Stimulated activated CD4-positive, alpha-beta T cell treated with anti-CD3 and anti-CD28 coated beads, TNF-alpha, amount 100 ng/mL, for 1 hour (primary cell): Measurements from ENCODE around the gene FBXW11.

Experiments used
- DNase-seq, 3 donors: peaks; one replicate each; pipeline ENCODE4 v3.0.0-alpha.2; 2020; ENCODE audit warnings: low read depth in 3 of 3, low spot score in 1 of 3

FBXW11 gene

DNA sequence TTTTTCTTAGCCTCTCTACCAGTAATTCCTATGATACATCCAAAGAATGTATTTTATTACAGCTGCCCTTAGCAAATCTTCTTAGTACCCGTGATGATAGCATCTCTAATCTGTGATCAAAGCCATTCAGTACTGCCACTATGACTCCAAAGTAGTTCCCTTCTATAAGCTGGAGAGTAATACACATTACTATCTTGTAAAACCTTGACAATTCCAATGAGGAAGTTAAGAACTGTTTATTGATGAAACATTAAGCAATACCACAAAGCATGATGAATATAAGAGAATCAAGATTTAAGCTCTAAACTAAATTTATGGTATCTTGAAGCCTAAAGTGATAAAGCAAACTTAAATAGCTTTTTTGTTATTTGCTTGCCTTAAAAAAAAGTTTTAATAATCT, 134.7 kb downstream of the FBXW11 start:
- DNase-seq = no peak

DNA sequence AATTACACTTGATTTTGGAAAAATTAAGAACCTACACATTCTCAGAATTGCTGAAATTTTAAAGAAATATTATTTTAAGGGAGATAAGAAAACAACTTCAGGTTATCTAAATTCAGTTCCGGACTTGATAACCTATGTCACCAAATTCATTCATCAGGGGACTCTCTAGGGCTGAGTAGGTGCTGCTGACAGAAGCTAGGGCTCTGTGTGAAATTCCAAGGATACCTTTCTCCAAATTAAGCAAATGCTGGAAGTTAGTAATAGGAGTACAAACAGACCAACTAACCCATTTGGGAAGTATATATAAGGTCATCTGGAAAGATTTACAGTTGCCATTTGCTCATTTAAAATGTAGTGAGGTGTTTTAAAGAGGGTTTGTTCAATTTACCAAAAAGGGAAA, 136.5 kb downstream of the FBXW11 start:
- DNase-seq = no peak

DNA sequence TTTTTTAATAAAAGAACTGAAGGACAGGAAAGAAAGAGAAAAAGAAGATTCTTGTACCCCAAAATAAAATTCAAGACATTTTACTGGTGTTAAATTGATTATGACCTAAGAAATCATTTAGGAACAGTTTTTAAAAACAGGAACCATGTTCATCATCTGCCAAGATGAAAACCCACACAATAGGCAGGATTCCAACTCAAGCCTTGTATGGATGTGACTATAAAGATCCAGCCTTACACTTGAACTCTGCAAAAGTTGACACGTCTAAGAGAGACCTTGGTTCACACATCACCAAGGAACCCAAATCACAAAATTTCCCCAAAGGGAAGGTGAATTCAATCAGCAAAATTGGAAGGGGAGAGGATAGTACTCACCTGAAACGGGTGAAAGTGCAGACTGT, 138.2 kb downstream of the FBXW11 start:
- DNase-seq = no peak

DNA sequence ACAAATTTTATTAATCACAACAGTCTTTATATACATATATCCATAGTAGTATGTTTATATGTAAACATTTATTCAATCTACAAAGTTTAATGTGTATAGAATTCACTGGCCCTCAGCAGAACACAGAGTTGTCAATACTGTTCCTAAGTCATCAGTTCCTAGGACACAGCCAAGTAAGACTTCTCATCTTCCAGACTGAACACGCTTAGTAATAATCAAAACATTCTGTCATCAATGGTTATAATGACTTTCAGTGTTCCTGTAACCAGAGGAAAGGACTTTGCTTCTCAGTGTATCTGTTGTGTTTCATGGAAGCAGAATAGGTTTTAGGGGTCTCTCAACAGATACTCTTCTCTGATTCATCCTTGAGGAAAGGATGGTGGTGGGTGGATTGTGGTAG, 138.7 kb downstream of the FBXW11 start:
- no peak for DNase-seq

DNA sequence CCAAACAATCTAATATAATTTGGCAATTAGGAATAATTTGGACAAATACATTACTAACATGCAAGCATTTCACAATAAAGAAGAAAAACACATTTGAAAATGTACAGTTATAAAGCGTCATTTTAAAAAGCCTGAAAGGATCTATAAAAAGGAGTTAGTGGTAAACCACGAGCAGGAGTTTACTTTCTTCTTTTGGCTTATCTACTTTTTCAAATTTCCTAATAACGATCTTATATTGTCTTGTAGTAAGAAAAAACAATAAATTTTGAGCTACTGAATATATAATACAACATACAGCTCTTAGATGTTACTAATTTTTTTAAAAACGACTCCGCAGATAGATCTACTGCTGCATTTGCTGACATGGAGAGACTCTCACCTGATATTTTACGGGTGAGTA, 141.0 kb downstream of the FBXW11 start:
- DNase-seq = no peak

DNA sequence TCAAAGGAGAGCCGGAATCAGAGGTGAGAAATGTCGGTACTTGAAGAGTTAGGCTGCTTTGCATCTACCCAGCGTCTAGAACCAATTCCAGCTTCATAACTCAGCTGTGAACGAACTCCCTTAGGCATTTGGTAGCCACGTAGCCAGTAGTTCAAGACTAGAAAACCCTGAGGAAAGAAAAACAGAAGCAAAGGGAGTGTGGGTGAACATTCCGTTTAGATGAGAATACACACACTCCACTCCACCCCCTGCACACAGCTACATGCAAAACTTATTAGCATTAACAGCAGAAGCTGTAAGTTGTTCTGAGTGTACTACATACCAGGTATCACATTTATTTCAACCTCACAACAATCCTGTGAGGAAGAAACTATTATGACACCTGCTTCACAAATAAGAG, 142.5 kb downstream of the FBXW11 start:
- DNase-seq = no peak

DNA sequence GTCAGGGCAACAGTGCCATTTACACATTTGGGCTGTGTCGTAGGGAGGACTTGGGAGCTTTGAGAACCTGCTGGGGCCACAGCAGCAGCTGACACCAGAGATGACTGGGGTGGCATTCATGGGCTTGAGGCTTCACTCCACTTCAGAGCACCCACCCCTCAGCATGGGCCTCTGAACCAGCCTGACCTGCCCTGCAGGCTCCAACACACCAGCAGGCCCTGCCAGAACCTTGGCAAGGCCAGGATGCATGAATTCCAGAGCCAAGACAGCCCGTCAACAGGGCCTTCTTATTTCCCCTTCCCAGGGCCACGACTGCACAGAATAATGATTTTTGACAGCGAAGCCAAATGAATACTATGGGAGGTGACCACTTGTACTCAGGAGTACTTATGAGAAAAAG, 143.8 kb downstream of the FBXW11 start:
- no peak for DNase-seq

DNA sequence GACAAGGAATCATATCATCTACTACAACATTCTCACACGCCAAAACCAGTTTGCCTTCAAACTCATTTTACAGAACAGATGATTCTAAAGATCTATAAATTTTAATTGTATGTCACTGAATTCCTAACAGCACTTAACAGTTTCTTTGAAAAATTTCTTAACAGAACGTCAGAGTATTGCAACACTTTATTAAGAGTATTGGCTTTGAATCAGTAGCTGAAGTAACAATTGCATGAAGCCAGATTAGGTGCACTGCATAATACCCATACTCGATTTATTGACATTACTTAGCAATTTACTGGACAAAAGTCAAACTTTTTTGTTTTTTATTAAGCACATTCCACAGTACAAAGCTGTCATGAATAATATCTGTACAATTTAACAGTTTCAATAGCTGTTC, 145.1 kb downstream of the FBXW11 start:
- no peak for DNase-seq

DNA sequence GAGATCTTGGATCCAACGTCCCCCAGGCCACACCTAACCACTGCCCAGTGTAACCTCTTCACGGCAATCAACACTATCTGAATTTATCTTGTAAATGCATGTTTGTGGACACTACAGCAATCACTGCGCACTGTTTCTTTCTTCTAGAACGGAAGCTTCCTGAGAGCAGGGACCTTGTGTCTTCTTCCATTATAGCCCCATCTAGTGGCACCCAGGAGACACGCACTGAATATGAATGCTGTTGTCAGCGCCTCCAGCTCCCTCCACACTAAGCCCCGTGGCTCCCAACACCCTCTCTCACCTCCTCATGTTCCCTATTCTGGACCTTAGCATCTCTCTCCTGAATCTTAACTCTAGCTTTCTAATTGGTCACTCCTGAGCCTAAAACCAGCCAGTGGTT, 148.1 kb downstream of the FBXW11 start:
- no peak for DNase-seq

DNA sequence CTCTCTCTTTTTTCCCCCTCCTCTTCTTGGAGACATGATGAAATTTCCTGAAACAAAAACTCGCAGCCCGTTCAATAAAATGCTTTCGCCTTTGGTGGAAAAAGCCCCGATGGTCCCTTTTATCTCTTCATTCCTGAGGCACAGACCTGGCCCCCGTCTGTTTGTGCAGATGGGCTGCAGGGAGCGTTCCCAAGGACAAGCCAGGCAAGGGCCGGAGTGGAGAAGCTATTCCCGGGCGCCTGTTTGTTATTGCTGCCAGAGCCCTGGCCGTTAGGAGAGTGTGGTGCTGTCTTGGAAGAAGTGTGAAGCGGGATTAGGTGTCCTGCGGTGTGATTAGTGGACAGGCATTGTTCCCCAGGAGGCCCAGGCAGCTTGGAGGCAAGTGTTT, 149.0 kb downstream of the FBXW11 start:
- DNase-seq = no peak

DNA sequence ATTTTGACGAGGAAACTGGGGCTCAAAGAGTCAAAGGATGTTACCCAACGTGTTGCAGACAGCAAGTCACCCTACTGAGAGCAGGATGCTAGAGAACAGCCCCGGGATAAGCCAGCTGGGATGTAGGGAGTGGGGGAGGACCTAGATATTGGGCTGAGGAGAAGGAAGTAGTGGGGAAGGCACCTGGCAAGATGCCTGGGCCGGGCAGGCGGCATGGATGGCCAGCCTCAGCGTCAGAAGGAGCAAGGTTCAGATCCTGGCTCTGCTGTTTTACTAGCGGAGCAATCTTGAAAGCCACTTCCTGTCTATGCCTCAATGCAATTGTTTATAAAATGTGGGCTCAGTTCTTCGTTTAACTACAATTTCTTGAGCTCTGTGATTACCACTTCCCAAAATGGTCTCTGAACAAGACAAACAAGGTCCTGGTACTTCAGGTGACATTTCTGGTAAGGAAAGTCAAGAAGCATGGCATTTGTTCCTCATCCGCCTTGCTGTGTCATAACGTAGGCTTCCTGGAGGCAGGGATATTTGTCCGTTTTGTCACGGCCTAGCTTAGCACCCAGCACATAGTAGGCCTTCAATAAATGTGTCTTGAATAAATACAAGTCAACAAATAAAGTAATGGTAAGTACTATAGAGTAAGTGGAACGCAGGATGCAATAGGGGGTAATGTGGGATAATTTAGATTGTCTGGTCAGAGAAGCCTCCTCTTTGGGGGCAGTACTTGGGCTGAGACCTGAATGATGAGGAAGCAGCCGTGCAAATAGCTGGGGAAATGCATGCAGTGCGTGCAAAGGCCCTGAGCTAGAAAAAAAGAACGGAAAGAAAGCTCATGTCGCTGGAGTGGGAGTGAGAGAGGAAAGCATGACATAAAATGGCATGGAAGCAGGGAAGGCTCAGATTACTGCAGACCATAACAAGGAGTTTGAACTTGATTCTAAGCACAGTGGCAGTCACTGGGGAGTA, 150.4 kb downstream of the FBXW11 start:
- DNase-seq = no peak

DNA sequence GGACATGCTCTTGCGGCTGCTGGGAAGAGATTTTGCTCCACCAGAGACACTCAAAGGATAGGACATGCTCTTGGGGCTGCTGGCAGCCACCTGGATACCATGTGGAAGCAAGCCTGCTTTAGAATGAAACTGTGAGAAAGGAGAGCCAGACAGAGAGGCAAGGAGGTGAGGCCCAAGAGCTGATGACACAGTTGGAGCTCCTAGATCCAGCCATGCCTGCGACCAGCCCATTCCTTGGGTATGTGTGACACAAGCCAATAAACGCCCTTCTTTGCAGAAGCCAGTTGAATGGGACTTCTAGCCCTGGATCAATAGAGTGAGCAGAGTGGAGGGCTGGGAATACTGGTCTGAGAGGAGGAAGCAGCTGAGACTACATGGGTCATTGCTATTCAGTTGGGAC, 151.2 kb downstream of the FBXW11 start:
- DNase-seq = no peak

DNA sequence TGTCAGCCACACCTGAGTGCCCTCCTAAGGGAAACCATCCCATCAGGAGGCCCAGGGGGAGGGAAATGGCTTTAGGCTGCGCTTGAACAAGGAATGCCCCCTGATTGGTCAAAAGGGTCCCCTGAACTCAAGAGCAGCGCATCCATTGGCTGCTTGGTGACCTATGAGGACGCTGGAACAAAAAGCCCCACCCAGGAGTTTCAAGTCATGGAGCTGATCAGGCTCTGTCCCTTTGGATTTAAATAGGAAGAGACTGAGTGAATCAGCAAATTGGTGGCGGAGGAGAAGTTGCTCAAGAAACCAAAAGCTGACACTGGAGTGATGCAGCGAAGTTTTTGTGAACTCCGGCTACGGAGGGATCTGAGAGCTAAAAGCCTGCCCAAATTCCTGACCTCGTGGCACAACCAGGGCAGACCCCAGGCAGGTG, 154.2 kb downstream of the FBXW11 start:
- DNase-seq = no peak

DNA sequence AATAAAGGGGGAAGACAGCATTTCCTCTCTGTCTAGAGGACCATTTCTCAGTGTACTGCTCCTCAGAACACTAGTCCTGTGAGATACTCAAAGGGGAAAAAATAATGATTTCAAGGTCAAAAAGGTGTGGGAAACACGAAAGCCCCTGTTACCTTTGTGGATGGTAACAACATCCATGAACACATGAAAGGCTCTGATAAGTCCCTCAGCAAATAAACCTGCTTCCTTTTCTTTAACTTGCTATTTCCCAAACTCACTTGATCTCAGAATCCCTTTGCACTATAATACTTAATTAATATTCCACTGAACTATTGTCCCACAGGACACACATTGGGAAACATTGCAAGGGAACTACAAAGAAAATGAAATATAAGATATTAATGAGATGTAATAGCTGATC, 155.2 kb downstream of the FBXW11 start:
- DNase-seq = no peak

DNA sequence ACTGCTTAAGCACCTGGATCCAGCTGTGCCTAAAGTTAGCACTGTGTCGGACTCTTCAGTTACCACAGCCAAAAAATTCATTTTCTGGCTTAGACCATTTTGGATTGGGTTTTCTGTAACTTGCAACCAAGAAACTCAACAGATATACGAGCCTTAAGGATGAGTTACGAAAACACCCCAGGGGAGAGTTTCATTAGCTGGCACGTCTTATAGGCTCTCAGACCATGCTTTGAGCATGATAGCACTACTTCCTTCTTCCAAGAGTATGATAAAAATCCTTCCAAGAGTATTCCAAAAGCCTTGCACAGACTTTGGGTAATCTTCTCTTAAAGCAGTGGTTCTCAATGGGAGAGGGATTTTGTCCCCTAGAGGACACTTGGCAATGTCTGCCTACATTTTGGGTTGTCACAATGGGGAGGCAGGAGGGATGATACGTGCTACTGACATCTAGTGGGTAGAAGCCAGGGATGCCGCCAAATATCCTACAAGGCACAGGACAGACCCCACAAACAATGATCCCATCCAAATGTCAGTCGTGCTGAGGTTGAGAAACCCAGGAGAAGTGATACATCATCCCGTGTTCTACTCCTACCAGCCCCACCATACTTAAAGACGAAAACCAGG, 156.0 kb downstream of the FBXW11 start:
- DNase-seq = no peak

DNA sequence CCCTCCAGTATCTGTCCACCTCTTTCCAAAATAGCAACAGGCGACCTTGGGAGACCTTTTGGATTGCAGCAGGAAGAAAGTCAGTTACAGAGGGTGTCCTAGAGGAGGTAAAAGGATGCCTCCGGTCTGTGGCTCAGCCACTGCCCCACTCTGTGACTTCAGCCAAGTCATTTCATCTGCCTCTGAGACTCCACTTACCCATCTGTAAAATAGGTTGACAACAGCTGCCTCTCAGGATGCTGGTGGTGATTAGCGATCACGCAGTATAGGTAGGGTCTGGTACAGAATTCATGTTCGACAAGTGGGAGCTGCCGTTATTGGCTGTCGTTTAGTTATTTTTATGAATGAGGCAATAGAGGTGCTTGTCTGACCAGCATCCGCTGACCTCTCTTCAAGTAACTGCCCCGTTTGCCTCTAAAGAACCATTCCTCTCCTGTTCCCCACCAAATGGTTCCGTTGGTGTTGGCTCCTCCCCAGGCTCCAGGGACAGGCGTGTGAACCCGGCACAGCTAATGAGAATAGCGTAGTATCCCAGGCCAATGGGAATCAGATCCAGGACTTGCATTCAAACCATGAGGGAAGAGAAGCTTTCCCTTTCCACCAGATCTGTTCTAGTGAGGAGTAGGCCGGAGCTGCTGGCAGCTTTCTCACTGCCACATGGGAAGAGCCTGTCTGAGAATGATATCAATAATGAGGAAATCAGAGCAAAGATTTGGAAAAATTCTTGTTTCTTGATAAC, 156.7 kb downstream of the FBXW11 start:
- DNase-seq = no peak

DNA sequence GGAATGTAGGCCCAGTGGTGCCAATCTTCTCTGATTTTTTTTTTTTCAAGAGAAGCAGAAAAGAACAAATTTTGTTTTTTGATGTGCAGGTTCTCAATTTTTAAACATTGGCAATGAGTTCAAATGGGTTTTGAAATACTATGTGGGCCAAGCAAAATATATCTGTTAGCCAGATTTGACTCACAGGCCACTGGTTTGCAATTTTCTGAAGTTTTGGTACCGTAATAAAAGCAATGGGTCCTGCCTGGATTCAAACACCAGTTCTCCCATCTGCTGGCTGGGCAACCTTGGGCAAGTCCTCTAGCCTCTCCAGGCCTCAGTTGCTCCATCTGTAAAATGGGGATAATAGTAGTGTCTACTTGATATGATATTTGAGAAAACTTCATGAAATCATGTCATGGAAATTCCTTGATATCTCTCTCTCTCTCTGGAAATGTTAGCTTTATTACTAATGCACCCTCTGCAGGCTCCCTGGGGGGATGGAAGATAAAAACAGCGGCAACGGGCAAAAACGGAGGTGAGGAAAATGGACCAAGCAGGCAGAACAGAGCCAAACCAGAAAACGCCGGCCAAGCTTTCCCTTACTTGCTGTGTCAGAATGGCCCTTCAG, 157.4 kb downstream of the FBXW11 start:
- no peak for DNase-seq

DNA sequence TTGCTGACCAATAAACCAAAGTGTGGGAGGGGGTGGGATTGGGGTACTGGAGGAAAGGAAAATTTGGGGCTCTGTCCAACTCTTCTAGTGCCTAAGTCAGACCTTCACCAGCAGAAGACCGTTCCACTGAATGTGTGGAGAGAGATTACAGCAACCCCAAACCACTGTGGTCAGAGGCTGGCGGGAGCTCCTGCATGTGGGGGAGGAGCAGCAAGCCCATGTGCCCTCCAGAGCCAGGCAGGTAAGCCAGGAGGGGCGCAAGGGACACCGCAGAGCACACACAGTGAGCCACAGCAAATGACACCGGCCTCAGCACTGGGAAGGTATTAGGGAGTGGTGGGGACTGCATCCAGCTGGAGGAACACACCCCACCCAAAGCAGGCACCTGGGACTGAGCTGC, 158.0 kb downstream of the FBXW11 start:
- no peak for DNase-seq

DNA sequence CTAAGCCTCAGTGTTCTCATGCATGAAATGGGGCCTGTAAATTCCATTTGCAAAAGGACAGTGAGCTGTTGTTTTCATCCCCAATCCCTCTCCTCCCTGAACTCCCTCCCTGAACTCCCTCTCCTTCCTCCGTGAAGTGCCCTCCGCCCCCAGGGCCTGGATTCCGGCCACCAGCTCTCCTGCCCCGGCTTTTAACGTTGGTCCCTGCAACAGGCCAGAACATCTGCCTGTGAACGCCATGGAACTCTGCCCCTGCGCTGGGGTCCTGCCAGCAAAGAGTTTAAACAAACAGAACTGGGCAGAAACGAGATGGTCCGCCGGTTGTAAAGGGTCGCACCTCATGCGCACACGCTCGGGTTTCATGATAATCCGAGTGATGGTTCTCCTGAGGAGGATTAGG, 158.4 kb downstream of the FBXW11 start:
- no peak for DNase-seq

DNA sequence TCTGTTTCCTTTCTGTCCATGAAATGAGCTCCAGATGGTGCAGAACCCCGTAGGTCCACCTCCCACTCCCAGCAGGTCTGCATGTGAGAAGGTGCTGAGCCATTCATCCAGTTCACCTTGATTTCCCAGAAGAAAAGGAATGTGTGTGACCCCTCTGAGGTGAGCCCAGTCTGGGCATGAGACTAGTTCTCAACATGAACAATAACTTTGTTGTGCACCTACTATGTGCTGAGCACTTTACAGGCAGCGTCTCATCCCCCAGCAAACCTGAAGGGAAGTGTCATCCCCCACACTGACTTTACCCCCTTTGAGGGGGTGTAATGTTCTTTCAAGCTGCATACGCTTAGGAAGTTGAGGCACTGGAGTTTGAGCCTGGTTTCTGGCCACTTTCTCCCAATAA, 159.4 kb downstream of the FBXW11 start:
- DNase-seq = no peak

DNA sequence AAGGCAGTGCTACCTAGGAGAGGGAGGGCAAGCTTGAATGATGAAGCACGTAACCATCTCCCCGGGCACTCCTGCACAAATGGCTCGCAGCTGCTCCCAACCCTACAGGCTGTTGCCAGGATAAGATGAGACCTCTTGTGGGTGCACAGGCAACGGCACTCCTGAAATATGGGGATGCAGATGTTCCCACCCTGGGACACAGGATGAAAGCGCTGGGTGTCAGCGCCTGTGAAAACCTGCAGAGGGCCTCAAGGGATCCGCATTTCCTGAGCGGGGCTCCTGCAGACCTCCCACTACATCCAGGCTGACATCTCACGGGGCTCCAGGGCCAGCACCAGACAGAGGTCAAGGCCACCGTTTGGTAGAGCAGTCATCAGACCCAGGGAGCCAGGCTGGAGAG, 160.1 kb downstream of the FBXW11 start:
- no peak for DNase-seq

DNA sequence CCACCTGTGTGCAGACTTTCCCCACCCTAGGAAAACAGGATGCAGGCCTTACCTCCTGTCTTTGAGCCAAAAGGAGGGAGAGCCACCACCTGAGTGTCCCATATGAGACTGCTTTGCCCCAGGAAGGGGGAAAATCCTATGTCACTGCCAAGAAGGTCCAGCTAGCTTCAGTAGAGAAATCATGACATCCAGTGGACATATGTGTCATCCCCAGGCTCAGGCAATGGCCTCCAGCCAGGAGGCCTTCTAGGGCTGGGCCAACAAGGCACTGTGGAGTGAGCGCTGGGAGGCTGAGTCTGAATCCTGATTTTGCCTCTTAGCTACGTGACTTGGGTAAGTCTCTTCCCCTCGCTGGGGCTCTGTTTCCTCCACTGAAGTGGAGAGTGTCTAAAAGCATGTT, 160.6 kb downstream of the FBXW11 start:
- DNase-seq = no peak
